ENCODE measurements around the gene PPIF. TPM values are rescaled to one million over a fixed set of nuclear protein-coding genes. Genes with fewer than 3 reads are reported as not detected.
"Not testable (repeated sequence)": the region's sequence is repeated elsewhere in the genome, so short reads cannot be mapped to it uniquely, and the experiment has no call there.

Gene PPIF
- total and polyA plus RNA-seq, 2 experiments from 2014 or later, result 24.6 to 45.5 TPM

DNA sequence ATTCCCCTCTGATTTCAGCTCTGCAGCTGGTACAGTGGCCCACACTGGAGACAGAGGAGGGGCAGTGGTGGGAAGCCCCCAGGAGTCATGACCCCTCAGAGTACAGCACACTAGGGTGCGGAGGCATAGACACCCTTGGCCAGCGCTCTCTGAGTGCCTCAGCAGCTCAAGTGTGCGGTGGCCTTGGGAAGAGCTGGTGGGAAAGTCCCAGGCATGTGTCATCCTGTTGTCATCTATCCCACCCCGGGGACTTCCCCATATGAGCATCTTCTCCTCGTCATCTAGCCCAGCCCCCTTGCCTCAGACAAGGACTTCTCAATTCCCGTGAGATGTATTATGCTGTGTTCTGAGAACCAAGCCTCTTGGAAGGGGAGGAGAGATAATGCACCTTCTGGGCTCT lies 15.6 kb upstream of the PPIF start:
- Histone ChIP-seq H3K9ac (peak overlapping the region; percentile 48), H3K4me2 (ENCODE audit: unreplicated experiment) (no peak overlapping the region), H2AFZ (no peak overlapping the region), H3K9me3 (ENCODE audit: low read depth) (no peaks in the 10 kb centered on the region), H3K4me3 (no peak overlapping the region), H4K20me1 (ENCODE audit: insufficient read depth) (no peaks in the 10 kb centered on the region), H3K4me1 (ENCODE audit: insufficient read depth) (peaks cover 23% of the 10 kb centered on the region), H3K36me3 (ENCODE audit: low read depth) (no peaks in the 10 kb centered on the region), H3K9me2 (ENCODE audit: insufficient read depth) (no peaks in the 10 kb centered on the region), H3K27me3 (replicated peaks; ENCODE audit: insufficient read depth) (no peaks in the 10 kb centered on the region), H3K79me2 (ENCODE audit: insufficient read depth) (no peaks in the 10 kb centered on the region), H3F3A (ENCODE audit: insufficient read depth) (peaks cover 11% of the 10 kb centered on the region), H3K27ac (peak overlapping the region; percentile 65)
- 7 to 13% methylated on average over 6 of the region's 6 CpGs for WGBS, 2 experiments (ENCODE audit: low coverage in 1 of 2, low lambda C conversion rate in 2 of 2, missing lambda C conversion rate in 2 of 2)
- in situ Hi-C loops (cut with MboI), result no loop called here
- peak; percentile 95 for DNase-seq
- TF ChIP-seq EZH2phosphoT487 (IDR thresholded peaks at IDR 0.05; ENCODE audit: insufficient read depth, low read depth), result no peak
- no peak for TF ChIP-seq EZH2 (IDR thresholded peaks at IDR 0.05; ENCODE audit: insufficient read depth, poor library complexity, severe bottlenecking)

DNA sequence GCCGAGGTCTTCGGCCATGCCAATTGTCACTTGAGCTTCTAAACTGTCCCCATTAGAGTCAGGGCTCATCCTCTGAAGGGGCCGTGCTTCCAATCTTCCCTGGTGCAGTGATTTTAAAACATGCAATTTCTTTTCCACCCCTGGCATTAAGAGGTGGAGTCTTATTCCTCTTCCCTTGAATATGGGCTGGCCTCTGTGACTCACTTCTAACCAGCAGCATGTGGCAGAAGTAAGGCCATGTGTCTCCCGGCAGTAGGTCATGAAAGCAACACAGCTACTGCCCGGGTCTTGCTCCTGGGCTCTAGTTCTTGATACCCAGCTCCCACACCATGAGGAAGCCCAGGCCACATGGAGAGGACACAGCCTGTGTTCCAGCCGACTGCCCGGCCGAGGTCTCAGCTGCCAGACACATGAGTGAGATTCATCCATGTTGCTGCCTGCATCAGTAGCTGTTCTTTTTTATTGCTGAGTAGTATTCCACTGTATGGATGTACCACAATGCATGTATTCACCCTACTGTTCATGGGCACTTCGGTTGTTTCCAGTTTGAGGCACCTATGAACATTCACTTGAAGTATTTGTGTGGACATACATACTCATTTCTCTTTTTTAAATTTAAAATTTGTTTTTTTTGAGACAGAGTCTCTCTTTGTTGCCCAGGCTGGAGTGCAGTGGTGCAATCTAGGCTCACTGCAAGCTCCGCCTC lies 14.5 kb upstream of the PPIF start:
- H2AFZ ChIP-seq; H3K9me2 ChIP-seq (ENCODE audit: insufficient read depth); DNase-seq; H3K36me3 ChIP-seq (ENCODE audit: low read depth); in situ Hi-C loops (cut with MboI); H3K27me3 ChIP-seq (replicated peaks; ENCODE audit: insufficient read depth); H3K4me3 ChIP-seq; H3K4me2 ChIP-seq (ENCODE audit: unreplicated experiment); H3K9me3 ChIP-seq (ENCODE audit: low read depth); H4K20me1 ChIP-seq (ENCODE audit: insufficient read depth); H3K79me2 ChIP-seq (ENCODE audit: insufficient read depth): not testable (repeated sequence)
- 77 to 78% methylated on average over 2 of the region's 10 CpGs for WGBS, 2 experiments (ENCODE audit: low coverage in 1 of 2, low lambda C conversion rate in 2 of 2, missing lambda C conversion rate in 2 of 2)
- H3F3A ChIP-seq (ENCODE audit: insufficient read depth), result peaks cover 11% of the 10 kb centered on the region
- H3K4me1 ChIP-seq (ENCODE audit: insufficient read depth), result peaks cover 23% of the 10 kb centered on the region
- H3K27ac ChIP-seq, result peak overlapping the region; percentile 89
- H3K9ac ChIP-seq, result peak overlapping the region; percentile 44

DNA sequence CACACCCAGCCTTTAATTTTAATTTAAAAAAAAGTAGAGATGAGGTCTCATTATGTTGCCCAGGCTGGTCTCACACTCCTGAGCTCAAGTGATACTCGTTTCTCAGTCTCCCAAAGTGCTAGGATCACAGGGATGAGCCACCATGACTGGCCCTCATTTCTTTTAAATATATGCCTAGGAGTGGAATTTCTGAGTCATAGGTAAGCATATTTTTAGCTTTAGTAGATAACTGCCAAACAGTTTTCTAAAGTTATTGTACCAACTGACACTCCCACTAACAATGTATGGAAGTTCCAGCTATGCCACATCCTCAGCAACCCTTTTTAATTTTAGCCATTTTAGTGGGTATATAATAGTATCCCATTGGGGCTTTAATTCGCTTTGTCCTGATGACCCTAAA lies 13.8 kb upstream of the PPIF start:
- H3K79me2 ChIP-seq (ENCODE audit: insufficient read depth), result no peaks in the 10 kb centered on the region
- 27 to 28% methylated on average over 2 of the region's 2 CpGs for WGBS, 2 experiments (ENCODE audit: low coverage in 1 of 2, low lambda C conversion rate in 2 of 2, missing lambda C conversion rate in 2 of 2)
- in situ Hi-C loops (cut with MboI), result no loop called here

DNA sequence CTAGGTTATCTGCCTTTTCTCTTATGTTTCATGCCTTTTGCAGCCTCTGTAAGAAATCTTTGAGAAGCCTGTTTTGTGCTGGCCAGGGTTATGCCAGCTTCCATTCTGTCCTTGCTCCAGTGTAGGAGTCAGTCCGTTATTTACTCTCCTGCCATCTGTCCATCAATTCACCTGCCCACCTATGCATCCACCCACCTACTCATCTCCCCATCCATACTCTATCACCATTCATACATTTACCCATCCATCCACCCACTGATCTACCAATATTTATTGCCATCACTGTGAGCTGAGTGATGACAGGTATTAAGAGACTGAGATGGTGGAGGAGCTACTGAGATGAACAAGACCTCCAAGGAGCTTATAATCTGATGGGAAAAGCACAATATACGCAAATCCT lies 12.7 kb upstream of the PPIF start:
- Histone ChIP-seq H3K4me1 (ENCODE audit: insufficient read depth) (peaks cover 23% of the 10 kb centered on the region), H3K27ac (no peak overlapping the region), H3K9me3 (ENCODE audit: low read depth) (no peaks in the 10 kb centered on the region), H3K4me3 (no peak overlapping the region), H3F3A (ENCODE audit: insufficient read depth) (peaks cover 11% of the 10 kb centered on the region), H3K9me2 (ENCODE audit: insufficient read depth) (no peaks in the 10 kb centered on the region), H4K20me1 (ENCODE audit: insufficient read depth) (no peaks in the 10 kb centered on the region), H3K79me2 (ENCODE audit: insufficient read depth) (no peaks in the 10 kb centered on the region), H3K9ac (no peak overlapping the region), H3K27me3 (replicated peaks; ENCODE audit: insufficient read depth) (no peaks in the 10 kb centered on the region), H2AFZ (no peak overlapping the region), H3K4me2 (ENCODE audit: unreplicated experiment) (no peak overlapping the region), H3K36me3 (ENCODE audit: low read depth) (no peaks in the 10 kb centered on the region)
- no peak for DNase-seq
- WGBS, 2 experiments (ENCODE audit: low coverage in 1 of 2, low lambda C conversion rate in 2 of 2, missing lambda C conversion rate in 2 of 2), result 98 to 100% methylated on average over 2 of the region's 2 CpGs
- in situ Hi-C loops (cut with MboI), result no loop called here
- TF ChIP-seq EZH2phosphoT487 (IDR thresholded peaks at IDR 0.05; ENCODE audit: insufficient read depth, low read depth) (no peak), EZH2 (IDR thresholded peaks at IDR 0.05; ENCODE audit: insufficient read depth, poor library complexity, severe bottlenecking) (no peak)

More for the DNA sequence above, 13.8 kb upstream of the PPIF start:
- Histone ChIP-seq H3K27ac (peak overlapping the region; percentile 89), H3K4me1 (ENCODE audit: insufficient read depth) (peaks cover 23% of the 10 kb centered on the region), H3K9ac (peak overlapping the region; percentile 44), H2AFZ (peak overlapping the region; percentile 27; the same call in 1 of the 2 replicates), H3K9me2 (ENCODE audit: insufficient read depth) (no peaks in the 10 kb centered on the region), H3K27me3 (replicated peaks; ENCODE audit: insufficient read depth) (no peaks in the 10 kb centered on the region), H4K20me1 (ENCODE audit: insufficient read depth) (no peaks in the 10 kb centered on the region), H3K4me2 (ENCODE audit: unreplicated experiment) (peak overlapping the region; percentile 20), H3K36me3 (ENCODE audit: low read depth) (no peaks in the 10 kb centered on the region), H3F3A (ENCODE audit: insufficient read depth) (peaks cover 11% of the 10 kb centered on the region), H3K9me3 (ENCODE audit: low read depth) (no peaks in the 10 kb centered on the region), H3K4me3 (no peak overlapping the region)
- TF ChIP-seq EZH2phosphoT487 (IDR thresholded peaks at IDR 0.05; ENCODE audit: insufficient read depth, low read depth) (no peak), EZH2 (IDR thresholded peaks at IDR 0.05; ENCODE audit: insufficient read depth, poor library complexity, severe bottlenecking) (no peak)
- DNase-seq, result peak; percentile 94

Measured in GM23248 (cell line).